ENCODE measurements around the gene PITPNM2.

PITPNM2 gene

GRCh38 chr12:123150744-123151456 lies at the start of gene PITPNM2:
Gene PITPNM2, minus strand, starts transcription at chr12:123151090. Its CDS starts 116,500 bp downstream, at chr12:123034590.
- DNase-seq, result peak; percentile 60

- peak; percentile 27 for DNase-seq
Measured at GRCh38 chr12:123200414-123200813, 49.5 kb upstream of the PITPNM2 start.

DNA sequence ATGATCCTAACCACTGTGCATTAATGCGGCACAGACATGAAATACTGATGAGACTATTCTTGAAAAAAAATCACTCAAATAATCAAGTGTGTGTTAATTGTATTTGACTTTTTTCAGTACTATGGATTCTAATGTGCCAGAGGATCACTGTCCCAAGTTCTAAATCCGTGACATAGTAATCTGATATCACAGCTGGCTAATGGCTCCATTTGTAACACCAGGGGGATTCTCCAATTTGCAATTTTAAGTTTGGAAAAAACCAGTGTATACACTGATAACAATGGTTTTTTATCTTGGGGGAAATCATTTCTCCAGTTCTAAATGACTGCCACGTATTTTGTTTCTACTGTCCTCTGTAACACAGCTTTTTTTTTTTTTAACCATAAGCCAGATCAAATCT lies 49.0 kb upstream of the PITPNM2 start:
- no peak for DNase-seq

GRCh38 chr12:123187637-123188036 lies 36.7 kb upstream of the PITPNM2 start:
- DNase-seq, result no peak

GRCh38 chr12:123180171-123180570 lies 29.3 kb upstream of the PITPNM2 start:
- no peak for DNase-seq

DNA sequence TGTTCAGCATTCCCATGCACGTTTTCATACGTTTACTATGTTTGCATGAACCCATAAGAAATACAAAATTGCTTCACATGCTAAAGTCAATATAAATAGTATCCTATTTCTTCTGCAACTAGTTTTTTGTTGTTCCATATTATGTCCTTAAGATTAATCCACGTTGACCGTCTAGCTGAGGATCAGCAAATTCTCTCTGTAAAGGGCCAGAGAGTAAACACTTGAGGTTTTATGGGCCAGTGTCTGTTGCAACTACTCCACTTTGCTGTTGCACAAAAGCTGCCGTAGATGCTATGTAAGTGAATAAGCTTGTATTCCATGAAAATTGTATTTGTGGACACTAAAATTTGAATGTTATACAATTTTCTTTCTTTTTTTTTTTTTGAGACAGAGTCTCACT lies 21.1 kb upstream of the PITPNM2 start:
- DNase-seq, result no peak

DNA sequence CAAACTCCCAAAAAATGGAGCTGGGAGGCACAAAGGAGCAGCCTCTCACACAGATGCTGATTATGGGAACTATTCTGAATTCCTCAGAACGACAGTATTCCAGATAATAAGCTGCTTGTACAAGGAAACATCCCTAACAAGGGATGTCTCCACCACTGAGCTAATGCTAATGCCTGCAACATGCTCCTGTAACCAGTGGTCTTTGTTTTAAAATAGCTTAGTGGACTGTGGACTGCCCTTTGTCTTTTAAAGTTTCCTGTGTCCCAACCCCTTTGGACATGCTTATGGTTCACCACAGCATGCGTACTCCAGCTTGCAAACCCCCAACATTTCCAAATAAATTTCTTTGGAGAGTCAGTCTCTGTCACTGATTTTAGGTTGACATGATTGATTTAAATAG lies 16.4 kb upstream of the PITPNM2 start:
- DNase-seq, result no peak

- DNase-seq, result no peak
Measured at GRCh38 chr12:123165537-123165936, 14.6 kb upstream of the PITPNM2 start.

DNA sequence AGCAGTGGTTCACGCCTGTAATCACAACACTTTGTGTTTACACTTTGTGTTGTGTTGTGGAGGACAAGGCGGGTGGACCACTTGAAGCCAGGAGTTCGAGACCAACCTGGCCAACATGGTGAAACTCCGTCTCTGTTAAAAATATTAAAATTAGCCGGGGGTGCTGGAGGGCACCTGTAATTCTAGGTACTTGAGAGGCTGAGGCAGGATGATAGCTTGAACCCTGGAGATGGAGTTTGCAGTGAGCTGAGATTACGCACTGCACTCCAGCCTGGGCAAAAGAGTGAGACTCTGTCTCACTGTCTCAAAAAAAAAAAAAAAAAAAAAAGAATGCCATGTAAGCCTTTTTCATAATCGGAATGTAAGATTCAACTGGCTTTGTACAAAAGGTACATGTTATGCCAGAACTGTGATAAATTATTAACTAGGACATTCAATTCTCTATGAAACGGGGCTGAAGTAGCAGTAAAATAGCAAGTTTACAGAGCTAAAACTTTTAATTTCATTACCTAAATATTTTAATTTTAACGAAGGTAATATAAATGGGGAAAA lies 13.9 kb upstream of the PITPNM2 start:
- DNase-seq, result no peak

DNA sequence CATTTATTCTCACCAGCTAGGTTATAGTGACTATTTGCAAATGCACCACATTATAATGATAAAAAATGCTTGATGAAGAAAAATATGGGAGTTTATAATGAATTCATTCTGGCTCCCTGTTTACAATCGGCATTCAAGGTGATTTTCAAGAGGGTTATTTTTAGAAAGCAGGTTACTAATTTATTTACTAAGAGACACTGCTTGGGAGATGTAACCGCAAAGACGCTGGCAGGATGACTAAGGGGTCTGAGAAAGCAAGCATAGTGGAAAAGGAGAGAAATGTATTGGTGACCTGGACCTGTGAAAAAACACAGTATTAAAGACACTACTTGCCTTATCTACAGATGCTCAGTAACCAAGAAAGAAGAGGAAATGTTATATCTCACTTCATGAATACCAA lies 13.3 kb upstream of the PITPNM2 start:
- no peak for DNase-seq

- DNase-seq, result no peak
Measured at GRCh38 chr12:123163227-123163626, 12.3 kb upstream of the PITPNM2 start.

GRCh38 chr12:123160801-123161487 lies 10.1 kb upstream of the PITPNM2 start:
- no peak for DNase-seq

GRCh38 chr12:123153906-123154305 lies 3.0 kb upstream of the PITPNM2 start:
- no peak for DNase-seq

- DNase-seq, result no peak
Measured at GRCh38 chr12:123152833-123153232, 1.9 kb upstream of the PITPNM2 start.

GRCh38 chr12:123151457-123152454 lies 866 bp upstream of the PITPNM2 start:
- no peak for DNase-seq

DNA sequence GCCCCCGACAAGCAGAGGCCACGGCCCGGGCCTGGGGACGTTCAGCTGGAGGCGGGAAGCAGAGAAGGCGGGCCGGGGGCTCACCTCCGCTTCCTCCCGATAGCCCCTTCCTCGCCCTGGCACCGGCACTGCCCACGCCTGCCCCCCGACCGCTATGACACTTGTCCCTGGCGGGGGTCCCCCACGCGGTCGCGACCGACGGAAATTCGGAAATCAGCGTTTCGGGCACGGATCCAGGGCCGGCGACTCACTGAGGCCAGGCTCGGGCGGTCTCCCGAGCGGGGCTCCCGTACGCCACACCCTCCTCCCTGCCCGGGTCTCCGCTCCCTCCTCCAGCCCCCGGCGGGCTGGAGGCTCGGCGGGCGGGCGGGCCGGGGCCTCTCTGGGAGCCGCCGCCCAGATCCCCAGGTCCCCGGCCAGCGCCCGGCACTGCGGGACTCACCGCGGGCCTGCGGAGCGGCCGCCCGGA lies 581 bp downstream of the PITPNM2 start:
- no peak for DNase-seq

DNA sequence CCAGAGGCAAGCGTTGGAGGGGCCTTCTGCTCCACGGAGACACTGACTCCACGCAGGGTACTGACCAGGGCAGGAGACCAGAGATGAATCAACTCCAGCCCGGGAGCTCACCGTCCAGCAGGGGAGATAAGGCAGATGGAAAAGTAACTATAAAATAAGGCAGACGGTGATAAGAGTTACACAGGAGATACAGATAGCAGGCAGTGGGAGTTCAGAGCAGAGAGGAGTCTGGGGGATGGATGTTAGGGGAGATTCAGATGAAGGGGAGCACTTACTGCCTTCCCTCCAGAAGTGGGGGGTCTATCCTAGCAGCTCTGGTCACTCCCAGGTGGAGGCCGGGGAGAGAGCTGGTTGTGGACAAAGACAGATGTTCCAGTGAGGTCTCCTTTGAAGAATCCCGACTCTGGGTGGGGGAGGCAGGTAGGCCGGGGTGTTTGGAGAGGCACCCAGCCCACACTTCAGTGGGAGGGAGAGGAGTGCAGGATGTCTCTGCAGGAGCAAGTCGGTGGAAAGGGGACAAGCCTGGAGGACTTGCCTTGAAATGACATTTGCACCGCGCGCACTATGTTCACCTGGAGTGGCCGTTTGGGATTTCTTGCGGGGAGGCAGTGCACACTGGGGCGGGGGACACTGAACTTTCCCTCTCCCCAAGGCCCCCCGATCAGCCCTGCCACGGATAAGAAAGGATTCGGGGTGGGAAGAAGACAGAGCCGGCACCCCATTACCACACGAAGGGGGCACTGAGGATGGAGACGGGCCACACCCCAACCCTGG lies 1.2 kb downstream of the PITPNM2 start:
- no peak for DNase-seq

GRCh38 chr12:123149088-123149487 lies 1.8 kb downstream of the PITPNM2 start:
- DNase-seq, result no peak

DNA sequence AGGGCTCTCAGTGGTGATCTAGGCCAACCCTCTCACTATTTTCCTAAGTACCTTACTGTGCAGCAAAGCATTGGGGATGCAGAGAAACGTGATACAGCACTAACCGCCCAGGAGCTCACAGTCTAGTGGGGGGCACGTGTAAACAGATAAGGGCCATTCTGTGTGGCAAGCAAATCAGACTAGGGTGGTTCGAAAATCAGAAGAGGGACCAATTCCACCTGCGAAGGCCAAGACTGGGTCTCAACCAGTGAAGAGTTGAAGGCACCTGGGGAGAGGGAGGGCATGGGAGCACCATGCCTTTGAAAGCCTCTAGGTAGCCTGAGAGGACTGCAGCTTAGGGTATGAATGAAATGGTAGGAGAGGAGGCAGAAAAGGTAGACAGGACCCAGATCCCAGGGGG lies 2.2 kb downstream of the PITPNM2 start:
- DNase-seq, result no peak

DNA sequence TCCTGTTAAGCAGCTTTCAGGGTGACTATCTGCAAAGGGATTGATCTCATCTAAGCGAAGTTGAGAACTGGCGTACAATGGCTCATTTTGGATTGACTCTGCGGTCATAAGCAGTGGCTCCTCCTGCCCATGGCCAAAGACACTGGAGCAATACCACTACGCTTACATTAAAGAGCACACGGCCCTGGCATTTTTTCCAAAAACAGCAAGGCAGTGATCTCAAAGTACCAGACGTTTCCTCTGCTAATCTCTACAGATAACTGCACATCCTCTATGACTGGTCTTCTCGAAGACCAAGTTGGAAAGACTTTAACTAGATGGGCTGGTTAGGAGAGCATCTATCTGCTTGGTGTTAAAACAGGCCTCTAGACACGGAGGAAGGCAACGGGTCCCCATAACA lies 2.7 kb downstream of the PITPNM2 start:
- no peak for DNase-seq

- no peak for DNase-seq
Measured at GRCh38 chr12:123145211-123145610, 5.7 kb downstream of the PITPNM2 start.
